H1 (cell line): Measurements from ENCODE around the gene GATA5. TPM values are rescaled to one million over a fixed set of nuclear protein-coding genes. Genes with fewer than 3 reads are reported as not detected.

Source experiments
- EP300 ChIP-seq, 2 experiments: IDR thresholded peaks; 1 replicate in 1 of 2; 2 replicates in 1 of 2; pipeline ENCODE4 v1.6.1; 2011 to 2012; ENCODE audit warnings: low read depth in 2 of 2, low read length in 2 of 2, mild to moderate bottlenecking in 2 of 2, borderline replicate concordance in 1 of 2, inconsistent platforms in 1 of 2, moderate library complexity in 1 of 2
- JUND ChIP-seq: IDR thresholded peaks from 2 replicates; pipeline ENCODE4 v1.6.1; 2011; ENCODE audit warnings: mild to moderate bottlenecking, improper control_type of control experiment, low read length
- POLR2A ChIP-seq, 2 experiments: IDR thresholded peaks; 1 replicate in 1 of 2; 2 replicates in 1 of 2; pipeline ENCODE4 v1.6.1; 2011; ENCODE audit warnings: low read depth in 2 of 2, low read length in 2 of 2, mild to moderate bottlenecking in 2 of 2; ENCODE audit errors: control extremely low read depth in 1 of 2
- TBP ChIP-seq: IDR thresholded peaks from 2 replicates; pipeline ENCODE4 v1.6.1; 2011; ENCODE audit warnings: low read depth, low read length, improper control_type of control experiment
- ZNF274 ChIP-seq: IDR thresholded peaks from 2 replicates; pipeline ENCODE4 v1.7.0; 2012; ENCODE audit warnings: low read length, borderline replicate concordance; ENCODE audit errors: extremely low read depth
- polyA plus RNA-seq, 7 experiments: library from polyadenylated mRNA; depleted of rRNA in 3 of 7; stranded (reverse) in 5 of 7; unstranded in 2 of 7; fragments of >200 nt in 5 of 7; fragments of 200-250 nt in 2 of 7; gene quantifications; 1 replicate in 5 of 7; 2 replicates in 1 of 7; 4 replicates in 1 of 7; pipeline versions ENCODE4 v1.2.1 to v1.2.3, GENCODE V29; 2011 to 2013; ENCODE audit warnings: missing spikeins in 2 of 7, mixed read lengths in 2 of 7
- total RNA-seq: library from RNA; stranded (reverse); fragmentation: NEBNext Ultra II Directional; extraction: Animal tissue kit (Norgen Biotek cat#: 25700); gene quantifications from 2 replicates; pipeline ENCODE4 v1.2.1, GENCODE V29; 2021
- TF ChIP-seq, protein P1 (sequence below): fragments of 300-600 bp; sonication (generic); IDR thresholded peaks from 2 replicates; pipeline ENCODE4 v1.7.1; 2012; ENCODE audit warnings: low read length, moderate library complexity, mild to moderate bottlenecking, inconsistent platforms; ENCODE audit not compliant: insufficient replicate concordance
- TF ChIP-seq, protein P2 (sequence below): IDR thresholded peaks from 2 replicates; pipeline ENCODE4 v1.6.1; 2011; ENCODE audit warnings: low read length, improper control_type of control experiment
- TF ChIP-seq, protein P3 (sequence below): IDR thresholded peaks from 2 replicates; pipeline ENCODE4 v1.6.1; 2011; ENCODE audit warnings: low read depth, mild to moderate bottlenecking, low read length; ENCODE audit not compliant: insufficient read depth

GATA5 gene
- total and polyA plus RNA-seq, 2 of the 8 experiments (the other 6 are each of a cell fraction or from before 2014, with no cell fraction given): 0.08 to 0.11 TPM

DNA sequence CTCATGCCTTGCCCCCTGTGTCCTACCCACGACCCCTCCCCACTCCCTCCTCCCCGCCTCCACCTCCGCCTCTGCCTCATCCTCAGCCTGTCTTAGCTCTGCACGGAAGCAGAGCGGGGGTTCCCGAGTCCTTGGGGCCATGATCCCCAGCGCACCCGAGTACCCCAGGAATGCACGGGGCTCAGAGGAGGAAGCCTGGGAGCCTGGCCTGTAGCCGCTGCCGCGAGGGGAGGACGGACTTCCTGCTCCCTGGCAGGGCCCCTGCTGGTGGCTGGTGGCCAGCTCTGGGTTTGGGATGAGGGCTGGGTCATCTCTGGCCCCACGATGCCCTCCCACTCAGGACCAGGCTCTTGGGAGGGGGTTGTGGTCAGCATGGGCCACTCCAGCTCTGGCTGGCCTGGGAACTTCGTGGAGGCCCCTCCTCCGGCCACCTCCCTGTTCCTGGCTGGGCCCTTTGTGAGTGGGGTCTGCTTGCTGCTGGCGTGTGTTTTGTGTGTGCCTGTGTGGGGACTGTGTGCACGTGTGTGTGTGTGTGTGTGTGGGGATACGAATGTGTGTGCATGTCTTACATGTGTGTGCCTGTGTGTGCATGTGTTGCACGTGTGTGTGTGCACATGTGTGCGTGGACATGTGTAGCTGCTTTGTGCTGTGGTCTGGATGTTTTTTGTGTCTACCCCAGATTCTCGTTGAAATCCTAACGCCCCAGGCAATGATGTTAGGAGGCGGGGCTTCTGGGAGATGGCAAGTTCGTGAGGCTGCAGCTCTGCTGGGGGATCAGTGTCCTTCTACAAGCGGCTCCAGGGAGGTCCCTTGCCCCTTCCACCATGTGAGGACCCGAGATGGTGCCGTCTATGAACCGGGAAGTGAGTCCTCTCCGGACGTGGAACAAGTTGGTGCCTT is 47.1 kb downstream of the GATA5 start (continued):
- TF ChIP-seq, protein P1, sequence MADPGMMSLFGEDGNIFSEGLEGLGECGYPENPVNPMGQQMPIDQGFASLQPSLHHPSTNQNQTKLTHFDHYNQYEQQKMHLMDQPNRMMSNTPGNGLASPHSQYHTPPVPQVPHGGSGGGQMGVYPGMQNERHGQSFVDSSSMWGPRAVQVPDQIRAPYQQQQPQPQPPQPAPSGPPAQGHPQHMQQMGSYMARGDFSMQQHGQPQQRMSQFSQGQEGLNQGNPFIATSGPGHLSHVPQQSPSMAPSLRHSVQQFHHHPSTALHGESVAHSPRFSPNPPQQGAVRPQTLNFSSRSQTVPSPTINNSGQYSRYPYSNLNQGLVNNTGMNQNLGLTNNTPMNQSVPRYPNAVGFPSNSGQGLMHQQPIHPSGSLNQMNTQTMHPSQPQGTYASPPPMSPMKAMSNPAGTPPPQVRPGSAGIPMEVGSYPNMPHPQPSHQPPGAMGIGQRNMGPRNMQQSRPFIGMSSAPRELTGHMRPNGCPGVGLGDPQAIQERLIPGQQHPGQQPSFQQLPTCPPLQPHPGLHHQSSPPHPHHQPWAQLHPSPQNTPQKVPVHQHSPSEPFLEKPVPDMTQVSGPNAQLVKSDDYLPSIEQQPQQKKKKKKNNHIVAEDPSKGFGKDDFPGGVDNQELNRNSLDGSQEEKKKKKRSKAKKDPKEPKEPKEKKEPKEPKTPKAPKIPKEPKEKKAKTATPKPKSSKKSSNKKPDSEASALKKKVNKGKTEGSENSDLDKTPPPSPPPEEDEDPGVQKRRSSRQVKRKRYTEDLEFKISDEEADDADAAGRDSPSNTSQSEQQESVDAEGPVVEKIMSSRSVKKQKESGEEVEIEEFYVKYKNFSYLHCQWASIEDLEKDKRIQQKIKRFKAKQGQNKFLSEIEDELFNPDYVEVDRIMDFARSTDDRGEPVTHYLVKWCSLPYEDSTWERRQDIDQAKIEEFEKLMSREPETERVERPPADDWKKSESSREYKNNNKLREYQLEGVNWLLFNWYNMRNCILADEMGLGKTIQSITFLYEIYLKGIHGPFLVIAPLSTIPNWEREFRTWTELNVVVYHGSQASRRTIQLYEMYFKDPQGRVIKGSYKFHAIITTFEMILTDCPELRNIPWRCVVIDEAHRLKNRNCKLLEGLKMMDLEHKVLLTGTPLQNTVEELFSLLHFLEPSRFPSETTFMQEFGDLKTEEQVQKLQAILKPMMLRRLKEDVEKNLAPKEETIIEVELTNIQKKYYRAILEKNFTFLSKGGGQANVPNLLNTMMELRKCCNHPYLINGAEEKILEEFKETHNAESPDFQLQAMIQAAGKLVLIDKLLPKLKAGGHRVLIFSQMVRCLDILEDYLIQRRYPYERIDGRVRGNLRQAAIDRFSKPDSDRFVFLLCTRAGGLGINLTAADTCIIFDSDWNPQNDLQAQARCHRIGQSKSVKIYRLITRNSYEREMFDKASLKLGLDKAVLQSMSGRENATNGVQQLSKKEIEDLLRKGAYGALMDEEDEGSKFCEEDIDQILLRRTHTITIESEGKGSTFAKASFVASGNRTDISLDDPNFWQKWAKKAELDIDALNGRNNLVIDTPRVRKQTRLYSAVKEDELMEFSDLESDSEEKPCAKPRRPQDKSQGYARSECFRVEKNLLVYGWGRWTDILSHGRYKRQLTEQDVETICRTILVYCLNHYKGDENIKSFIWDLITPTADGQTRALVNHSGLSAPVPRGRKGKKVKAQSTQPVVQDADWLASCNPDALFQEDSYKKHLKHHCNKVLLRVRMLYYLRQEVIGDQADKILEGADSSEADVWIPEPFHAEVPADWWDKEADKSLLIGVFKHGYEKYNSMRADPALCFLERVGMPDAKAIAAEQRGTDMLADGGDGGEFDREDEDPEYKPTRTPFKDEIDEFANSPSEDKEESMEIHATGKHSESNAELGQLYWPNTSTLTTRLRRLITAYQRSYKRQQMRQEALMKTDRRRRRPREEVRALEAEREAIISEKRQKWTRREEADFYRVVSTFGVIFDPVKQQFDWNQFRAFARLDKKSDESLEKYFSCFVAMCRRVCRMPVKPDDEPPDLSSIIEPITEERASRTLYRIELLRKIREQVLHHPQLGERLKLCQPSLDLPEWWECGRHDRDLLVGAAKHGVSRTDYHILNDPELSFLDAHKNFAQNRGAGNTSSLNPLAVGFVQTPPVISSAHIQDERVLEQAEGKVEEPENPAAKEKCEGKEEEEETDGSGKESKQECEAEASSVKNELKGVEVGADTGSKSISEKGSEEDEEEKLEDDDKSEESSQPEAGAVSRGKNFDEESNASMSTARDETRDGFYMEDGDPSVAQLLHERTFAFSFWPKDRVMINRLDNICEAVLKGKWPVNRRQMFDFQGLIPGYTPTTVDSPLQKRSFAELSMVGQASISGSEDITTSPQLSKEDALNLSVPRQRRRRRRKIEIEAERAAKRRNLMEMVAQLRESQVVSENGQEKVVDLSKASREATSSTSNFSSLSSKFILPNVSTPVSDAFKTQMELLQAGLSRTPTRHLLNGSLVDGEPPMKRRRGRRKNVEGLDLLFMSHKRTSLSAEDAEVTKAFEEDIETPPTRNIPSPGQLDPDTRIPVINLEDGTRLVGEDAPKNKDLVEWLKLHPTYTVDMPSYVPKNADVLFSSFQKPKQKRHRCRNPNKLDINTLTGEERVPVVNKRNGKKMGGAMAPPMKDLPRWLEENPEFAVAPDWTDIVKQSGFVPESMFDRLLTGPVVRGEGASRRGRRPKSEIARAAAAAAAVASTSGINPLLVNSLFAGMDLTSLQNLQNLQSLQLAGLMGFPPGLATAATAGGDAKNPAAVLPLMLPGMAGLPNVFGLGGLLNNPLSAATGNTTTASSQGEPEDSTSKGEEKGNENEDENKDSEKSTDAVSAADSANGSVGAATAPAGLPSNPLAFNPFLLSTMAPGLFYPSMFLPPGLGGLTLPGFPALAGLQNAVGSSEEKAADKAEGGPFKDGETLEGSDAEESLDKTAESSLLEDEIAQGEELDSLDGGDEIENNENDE: no peak
- TF ChIP-seq JUND (no peak), TBP (no peak), ZNF274 (no peak), POLR2A (IDR thresholded peaks at IDR 0.05; ENCODE audit: control extremely low read depth in 1 of 2, low read depth in 2 of 2, low read length in 2 of 2) (no peak), EP300 (IDR thresholded peaks at IDR 0.05; ENCODE audit: borderline replicate concordance in 1 of 2, low read depth in 2 of 2, low read length in 2 of 2) (no peak)
- TF ChIP-seq, protein P2, sequence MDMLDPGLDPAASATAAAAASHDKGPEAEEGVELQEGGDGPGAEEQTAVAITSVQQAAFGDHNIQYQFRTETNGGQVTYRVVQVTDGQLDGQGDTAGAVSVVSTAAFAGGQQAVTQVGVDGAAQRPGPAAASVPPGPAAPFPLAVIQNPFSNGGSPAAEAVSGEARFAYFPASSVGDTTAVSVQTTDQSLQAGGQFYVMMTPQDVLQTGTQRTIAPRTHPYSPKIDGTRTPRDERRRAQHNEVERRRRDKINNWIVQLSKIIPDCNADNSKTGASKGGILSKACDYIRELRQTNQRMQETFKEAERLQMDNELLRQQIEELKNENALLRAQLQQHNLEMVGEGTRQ: no peak
- TF ChIP-seq, protein P3, sequence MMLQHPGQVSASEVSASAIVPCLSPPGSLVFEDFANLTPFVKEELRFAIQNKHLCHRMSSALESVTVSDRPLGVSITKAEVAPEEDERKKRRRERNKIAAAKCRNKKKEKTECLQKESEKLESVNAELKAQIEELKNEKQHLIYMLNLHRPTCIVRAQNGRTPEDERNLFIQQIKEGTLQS: no peak
